22Rv1 (cell line): ENCODE results near the gene RAB3B.

Experiments used
- H3K27ac ChIP-seq: fragments of 450-650 bp; 2 replicates; pipeline ENCODE4 v1.5.1; 2017
- CTCF ChIP-seq: fragments of 450-650 bp; IDR thresholded peaks from 2 replicates; pipeline ENCODE4 v1.5.1; 2017; ENCODE audit warnings: mild to moderate bottlenecking
- ZFX ChIP-seq: fragments of 450-650 bp; IDR thresholded peaks from 2 replicates; pipeline ENCODE4 v1.6.1; 2017; ENCODE audit warnings: antibody characterized with exemption, borderline replicate concordance

Gene RAB3B

GRCh38 chr1:51927029-51927428 lies 63.5 kb downstream of the RAB3B start:
- no peak overlapping the region for H3K27ac ChIP-seq
- TF ChIP-seq ZFX (no peak), CTCF (no peak)

DNA sequence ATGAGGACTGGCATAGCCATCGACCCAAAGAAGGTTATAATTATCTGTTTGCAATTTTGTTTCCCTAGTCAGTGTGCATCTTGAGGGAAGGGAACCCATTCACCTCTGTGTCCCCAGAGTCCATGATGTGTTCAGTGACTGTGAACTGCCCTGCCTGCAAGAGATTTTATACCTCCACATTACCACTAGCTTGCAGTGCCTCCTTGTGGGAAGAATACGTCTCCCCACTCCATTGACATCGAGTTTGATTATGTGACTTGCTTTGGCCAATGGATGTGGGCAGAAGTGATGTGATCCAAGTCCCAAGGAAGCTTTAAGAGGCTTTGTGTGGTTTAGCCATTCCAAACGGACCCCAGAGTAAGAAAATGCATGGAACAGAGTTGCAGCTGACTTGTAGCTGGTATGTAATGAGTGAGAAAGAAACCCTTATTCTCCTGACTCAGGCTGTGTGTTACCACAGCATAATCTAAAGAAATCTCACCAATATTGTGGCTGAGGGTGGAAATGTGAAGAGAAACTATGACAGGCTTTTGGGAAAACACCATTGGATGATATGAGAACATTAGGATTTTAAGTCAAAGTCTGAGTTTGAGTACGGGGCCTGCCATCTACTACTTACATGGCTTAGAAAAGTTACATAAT lies 64.2 kb downstream of the RAB3B start:
- no peak overlapping the region for H3K27ac ChIP-seq
- TF ChIP-seq ZFX: no peak
- no peak; the same call in 1 of the 2 replicates for TF ChIP-seq CTCF

- TF ChIP-seq CTCF (no peak), ZFX (no peak)
- no peak overlapping the region for H3K27ac ChIP-seq
Observed at GRCh38 chr1:51924455-51924854, 66.0 kb downstream of the RAB3B start.

DNA sequence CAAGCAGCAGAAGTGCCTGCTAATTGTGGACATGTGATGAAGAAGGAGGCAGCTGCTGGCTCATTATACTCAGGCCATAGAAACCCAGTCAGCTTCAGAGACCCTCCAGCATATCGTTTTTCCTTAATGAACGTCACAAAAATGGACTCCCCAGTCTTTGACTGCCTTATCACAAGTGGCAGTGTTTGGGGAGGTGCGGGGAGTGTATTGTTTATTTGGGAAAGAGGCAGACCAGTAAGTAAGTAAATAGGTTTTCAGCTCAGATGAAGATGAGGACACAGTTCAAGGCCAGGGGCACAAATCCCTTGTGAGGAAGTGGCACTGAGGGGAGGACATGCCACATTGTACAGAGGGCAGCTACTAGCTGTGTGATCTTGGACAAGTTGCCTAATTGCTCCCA lies 68.5 kb downstream of the RAB3B start:
- TF ChIP-seq ZFX: no peak
- TF ChIP-seq CTCF: no peak

GRCh38 chr1:51920130-51920529 lies 70.4 kb downstream of the RAB3B start:
- TF ChIP-seq CTCF (no peak), ZFX (no peak)
- H3K27ac ChIP-seq: no peak overlapping the region

More for the DNA sequence above, 68.5 kb downstream of the RAB3B start:
- no peak overlapping the region for H3K27ac ChIP-seq

DNA sequence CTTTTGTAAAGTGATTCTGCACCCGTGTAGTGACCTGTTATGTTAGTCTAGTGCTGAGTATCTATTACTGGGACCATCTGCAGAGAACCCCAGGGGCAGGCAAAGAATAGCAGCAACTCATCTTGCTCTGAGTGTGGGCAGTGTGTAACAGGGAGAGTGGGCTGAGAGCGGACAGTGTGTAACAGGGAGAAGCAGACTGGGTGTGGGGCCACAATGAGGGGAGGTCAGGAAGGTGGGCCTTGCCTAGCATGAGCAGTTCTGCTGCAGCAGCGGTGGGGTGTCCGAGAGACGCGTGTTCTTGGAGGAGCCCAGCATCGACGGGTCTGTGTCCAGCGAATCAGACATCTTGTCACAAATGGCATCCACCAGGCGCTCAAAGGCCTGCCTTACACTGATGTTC lies 70.8 kb downstream of the RAB3B start:
- H3K27ac ChIP-seq: no peak overlapping the region
- no peak for TF ChIP-seq ZFX
- TF ChIP-seq CTCF: no peak

DNA sequence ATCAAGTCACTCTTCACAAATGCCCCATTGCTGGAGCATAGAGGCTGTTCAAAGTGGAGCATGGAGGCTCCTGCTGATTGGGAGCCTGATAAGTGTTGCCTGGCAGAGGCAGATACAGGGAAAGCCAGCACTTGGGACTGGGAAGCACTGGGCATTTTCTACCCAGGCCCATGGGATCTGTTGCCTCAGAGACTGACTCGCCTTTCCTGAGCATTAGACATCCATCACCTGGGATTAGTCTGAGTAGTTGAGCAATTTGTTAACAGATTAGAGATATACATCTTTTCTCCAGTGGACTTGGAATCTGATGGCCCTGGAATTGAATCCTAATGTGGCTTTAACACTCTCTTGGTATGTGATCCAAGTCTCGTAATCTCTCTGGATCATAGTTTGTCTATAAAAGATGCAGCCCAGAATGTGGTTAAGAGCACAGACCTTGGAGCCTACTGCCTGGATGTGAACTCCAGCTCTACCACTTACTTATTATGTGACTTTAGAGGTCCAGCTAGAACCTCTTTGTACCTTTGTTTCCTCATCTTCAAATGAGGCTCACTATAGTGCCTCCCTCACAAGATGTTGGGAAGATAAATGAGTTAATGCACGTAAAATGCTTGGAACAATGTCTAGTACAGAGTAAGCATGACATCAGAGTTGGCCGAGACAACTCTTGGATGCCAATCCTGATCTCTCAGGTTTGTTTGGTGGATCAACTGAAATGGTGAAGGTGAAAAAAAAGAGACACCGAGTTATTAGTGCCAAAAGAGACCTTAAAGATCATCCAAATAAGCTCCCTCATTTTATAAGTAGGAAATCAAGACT lies 73.7 kb downstream of the RAB3B start:
- TF ChIP-seq ZFX: no peak
- no peak for TF ChIP-seq CTCF
- H3K27ac ChIP-seq: no peak overlapping the region
